Measurements from ENCODE around the gene MSI2.

GRCh38 chr17:57352665-57353175, 96.4 kb downstream of the MSI2 start:
- TF ChIP-seq CTCF (IDR thresholded peaks at IDR 0.05) (no peak), POLR2A (IDR thresholded peaks at IDR 0.05) (no peak), POLR2AphosphoS5 (IDR thresholded peaks at IDR 0.05) (no peak)

Data from suprapubic skin (tissue), 4 donors.